GM12878 (cell line): ENCODE data around the gene MRPL54. TPM values are rescaled to one million over a fixed set of nuclear protein-coding genes. Genes with fewer than 3 reads are reported as not detected.

Experiments
- ATAC-seq: fragments of 200-7000 bp; cut with Tn5 transposase; 3 replicates; pipeline ENCODE4 v1.9.1; 2020; ENCODE audit warnings: mild to moderate bottlenecking, moderate library complexity
- BruUV-seq: library from RNA; stranded (reverse); fragments of 400-500 nt; replicated peaks from 2 replicates; lab custom pipeline; 2021; lab: Mats Ljungman, UMichigan
- CTCF ChIA-PET: fragments of 300-600 bp; sonication (Branson Sonifier 250); formaldehyde crosslinking; extraction: SDS; loops from one replicate; lab custom pipeline; 2021; ENCODE audit warnings: inconsistent platforms; lab: Yijun Ruan, JAX
- POLR2A ChIA-PET: fragments of 350-600 bp; formaldehyde crosslinking; extraction: SDS; loops from one replicate; lab custom pipeline; 2021; ENCODE audit warnings: inconsistent platforms; lab: Charles Lee
- RAD21 ChIA-PET: fragments of 300-600 bp; sonication (Branson Sonifier 250); formaldehyde crosslinking; loops from one replicate; lab custom pipeline; 2023; ENCODE audit warnings: antibody characterized with exemption; ENCODE audit not compliant: unreplicated experiment; lab: Charles Lee
- SMC1A ChIA-PET: fragments of 300-600 bp; sonication (Branson Sonifier 250); formaldehyde crosslinking; loops from one replicate; lab custom pipeline; 2023; ENCODE audit not compliant: unreplicated experiment, uncharacterized antibody; lab: Charles Lee
- DNase-seq: peaks from one replicate; pipeline ENCODE4 v3.0.0-alpha.2; 2011; ENCODE audit warnings: low read depth, low spot score
- FAIRE-seq: peaks from 3 replicates; lab custom pipeline; 2011; peaks lifted over from hg19 to GRCh38; lab: Jason Lieb, UNC
- H2AFZ ChIP-seq: 2 replicates; pipeline ENCODE4 v1.6.0; 2011; ENCODE audit warnings: low read depth, low read length, control low read depth; ENCODE audit not compliant: control insufficient read depth
- H3K27ac ChIP-seq: 2 replicates; pipeline ENCODE4 v1.5.1; 2011; ENCODE audit warnings: control low read depth; ENCODE audit not compliant: control insufficient read depth, insufficient read depth
- H3K27me3 ChIP-seq, 2 experiments: replicated peaks in 1 of 2; 2 replicates each; pipeline versions ENCODE4 v1.6.0 to v1.6.1; 2011; ENCODE audit warnings: low read length in 1 of 2; ENCODE audit not compliant: control insufficient read depth in 2 of 2, insufficient read depth in 2 of 2
- H3K36me3 ChIP-seq, 2 experiments: 2 replicates each; pipeline ENCODE4 v1.5.1; 2011; ENCODE audit warnings: low read length in 1 of 2; ENCODE audit not compliant: control insufficient read depth in 2 of 2, insufficient read depth in 2 of 2
- H3K4me1 ChIP-seq: 2 replicates; pipeline ENCODE4 v1.6.1; 2011; ENCODE audit warnings: mild to moderate bottlenecking, low read length, moderate library complexity, mixed read lengths; ENCODE audit not compliant: control insufficient read depth, insufficient read depth
- H3K4me2 ChIP-seq: 2 replicates; pipeline ENCODE4 v1.6.0; 2011; ENCODE audit warnings: control low read depth; ENCODE audit not compliant: control insufficient read depth, insufficient read depth
- H3K4me3 ChIP-seq: fragments of 200-600 bp; sonication (generic); 2 replicates; pipeline ENCODE4 v1.5.1; 2016
- H3K79me2 ChIP-seq: 2 replicates; pipeline ENCODE4 v1.6.0; 2011; ENCODE audit warnings: low read length; ENCODE audit not compliant: control insufficient read depth, insufficient read depth
- H3K9ac ChIP-seq: 2 replicates; pipeline ENCODE4 v1.8.0; 2011; ENCODE audit warnings: low read length, control low read depth, mixed read lengths; ENCODE audit not compliant: control insufficient read depth, insufficient read depth
- H3K9me3 ChIP-seq: replicated peaks from 3 replicates; pipeline ENCODE4 v1.5.1; 2011; ENCODE audit warnings: mild to moderate bottlenecking, low read length; ENCODE audit not compliant: control insufficient read depth, insufficient read depth
- H4K20me1 ChIP-seq: 2 replicates; pipeline ENCODE4 v1.6.0; 2011; ENCODE audit not compliant: control insufficient read depth, insufficient read depth
- ATF3 ChIP-seq: IDR thresholded peaks from 2 replicates; pipeline ENCODE4 v1.6.1; 2011; ENCODE audit warnings: low read depth, mild to moderate bottlenecking, low read length, moderate library complexity, borderline replicate concordance; ENCODE audit errors: extremely low read depth
- EGR1 ChIP-seq, 2 experiments: IDR thresholded peaks; 1 replicate in 1 of 2; 2 replicates in 1 of 2; pipeline ENCODE4 v1.6.1; 2011 to 2012; ENCODE audit warnings: low read depth in 2 of 2, low read length in 2 of 2, borderline replicate concordance in 1 of 2, mild to moderate bottlenecking in 1 of 2, moderate library complexity in 1 of 2
- EP300 ChIP-seq, 2 experiments: fragments of 150-350 bp in 1 of 2; IDR thresholded peaks; 2 replicates each; pipeline ENCODE4 v1.6.1; 2011 to 2012; ENCODE audit warnings: low read depth in 2 of 2, low read length in 2 of 2, borderline replicate concordance in 1 of 2, improper control_type of control experiment in 1 of 2, inconsistent platforms in 1 of 2; ENCODE audit not compliant: control insufficient read depth in 1 of 2
- GABPA ChIP-seq: IDR thresholded peaks from 2 replicates; pipeline ENCODE4 v1.6.1; 2014; ENCODE audit warnings: antibody characterized with exemption, low read depth, mild to moderate bottlenecking, inconsistent platforms
- IKZF1 ChIP-seq: fragments of 450-650 bp; conservative IDR thresholded peaks from 2 replicates; pipeline ENCODE4 v1.6.1; 2017; ENCODE audit warnings: antibody characterized with exemption, mild to moderate bottlenecking
- NR2C1 ChIP-seq: fragments of 450-650 bp; IDR thresholded peaks from 2 replicates; pipeline ENCODE4 v1.6.1; 2017; ENCODE audit warnings: antibody characterized with exemption, mild to moderate bottlenecking, moderate library complexity
- ZZZ3 ChIP-seq: IDR thresholded peaks from 2 replicates; pipeline ENCODE4 v1.6.1; 2011; ENCODE audit warnings: low read depth; ENCODE audit not compliant: control insufficient read depth, insufficient read length
- WGBS: methylation state at CpG from one replicate; pipeline ENCODE4 v1.1.6; 2016; ENCODE audit warnings: low lambda C conversion rate; ENCODE audit not compliant: insufficient replicate concordance, insufficient coverage; ENCODE audit errors: missing lambda C conversion rate; 5-methylcytosine and 5-hydroxymethylcytosine counted together
- in situ Hi-C: fragments of 300-500 bp; cut with MboI; formaldehyde crosslinking; loops from 9 replicates; pipeline ENCODE4 v1.14.3; 2018; ENCODE audit warnings: mixed read lengths
- intact Hi-C: fragments of 100-400 bp; cut with micrococcal nuclease; formaldehyde crosslinking; loops from one replicate; pipeline ENCODE4 v1.14.2; 2022; ENCODE audit not compliant: unreplicated experiment
- polyA plus RNA-seq, 11 experiments: library from polyadenylated mRNA; depleted of rRNA in 4 of 11; unstranded in 6 of 11; stranded (reverse) in 5 of 11; fragments of >200 nt; fragmentation: Nextera tagmentation in 4 of 11; fragmentation: Illumina TruSeq in 1 of 11; extraction: Ambion mirVana in 4 of 11; extraction: Trizol in 1 of 11; gene quantifications; 1 replicate in 1 of 11; 2 replicates in 10 of 11; pipeline versions ENCODE4 v1.2.1 to v1.2.3, GENCODE V29; 2011 to 2016; ENCODE audit warnings: inconsistent platforms in 2 of 11, missing spikeins in 2 of 11, low read depth in 1 of 11
- total RNA-seq, 4 experiments: library from RNA; depleted of rRNA in 3 of 4; stranded (reverse); fragments of >200 nt in 3 of 4; fragmentation: Illumina TruSeq in 1 of 4; extraction: Trizol in 1 of 4; gene quantifications; 2 replicates each; pipeline versions ENCODE4 v1.2.1 to v1.2.3, GENCODE V29; 2013 to 2021
- TF ChIP-seq, protein P1 (sequence below): fragments of 450-650 bp; conservative IDR thresholded peaks from 2 replicates; pipeline ENCODE4 v1.6.1; 2017; ENCODE audit warnings: mild to moderate bottlenecking, moderate library complexity

Gene MRPL54
- total and polyA plus RNA-seq, 10 of the 15 experiments (the other 5 are each of a cell fraction or from before 2014, with no cell fraction given), result 3.1 to 98.7 (median 75.2) TPM

- Histone ChIP-seq H3K79me2 (no peaks in the 10 kb centered on the region), H2AFZ (no peak overlapping the region), H3K4me2 (no peak overlapping the region), H3K4me1 (0 out of 2 replicates have a peak, but pooled peaks cover 4% of the 10 kb centered on the region), H3K9ac (no peak overlapping the region), H3K27ac (no peak overlapping the region), H3K9me3 (no peaks in the 10 kb centered on the region; the same call in 2 of the 3 replicates), H3K36me3 (no peaks in the 10 kb centered on the region), H4K20me1 (no peaks in the 10 kb centered on the region)
- BruUV-seq, result no TSS peak
- ATAC-seq, result no peak
- RAD21 ChIA-PET, result no interaction called here
- SMC1A ChIA-PET, result no interaction called here
- FAIRE-seq, result no peak
- POLR2A ChIA-PET, result no interaction called here
- intact Hi-C loops, result no loop called here
- no peak for TF ChIP-seq ATF3
- no peak for TF ChIP-seq ZZZ3
- TF ChIP-seq EGR1 (IDR thresholded peaks at IDR 0.05; ENCODE audit: borderline replicate concordance in 1 of 2, low read depth in 2 of 2, low read length in 2 of 2), result no peak
- no peak for TF ChIP-seq GABPA
- no peak for TF ChIP-seq NR2C1
- TF ChIP-seq, protein P1, sequence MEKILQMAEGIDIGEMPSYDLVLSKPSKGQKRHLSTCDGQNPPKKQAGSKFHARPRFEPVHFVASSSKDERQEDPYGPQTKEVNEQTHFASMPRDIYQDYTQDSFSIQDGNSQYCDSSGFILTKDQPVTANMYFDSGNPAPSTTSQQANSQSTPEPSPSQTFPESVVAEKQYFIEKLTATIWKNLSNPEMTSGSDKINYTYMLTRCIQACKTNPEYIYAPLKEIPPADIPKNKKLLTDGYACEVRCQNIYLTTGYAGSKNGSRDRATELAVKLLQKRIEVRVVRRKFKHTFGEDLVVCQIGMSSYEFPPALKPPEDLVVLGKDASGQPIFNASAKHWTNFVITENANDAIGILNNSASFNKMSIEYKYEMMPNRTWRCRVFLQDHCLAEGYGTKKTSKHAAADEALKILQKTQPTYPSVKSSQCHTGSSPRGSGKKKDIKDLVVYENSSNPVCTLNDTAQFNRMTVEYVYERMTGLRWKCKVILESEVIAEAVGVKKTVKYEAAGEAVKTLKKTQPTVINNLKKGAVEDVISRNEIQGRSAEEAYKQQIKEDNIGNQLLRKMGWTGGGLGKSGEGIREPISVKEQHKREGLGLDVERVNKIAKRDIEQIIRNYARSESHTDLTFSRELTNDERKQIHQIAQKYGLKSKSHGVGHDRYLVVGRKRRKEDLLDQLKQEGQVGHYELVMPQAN, result no peak
- TF ChIP-seq EP300 (IDR thresholded peaks at IDR 0.05; ENCODE audit: borderline replicate concordance in 1 of 2, control insufficient read depth in 1 of 2, low read depth in 2 of 2, low read length in 2 of 2), result no peak
- no peak for TF ChIP-seq IKZF1
- TF ChIP-seq, all 136 proteins: peak for 0
- in situ Hi-C loops, result no loop called here
- Histone ChIP-seq H3K4me3 (no peak overlapping the region), H3K27me3 (peaks cover 2 to 4% of the 10 kb centered on the region in 2 experiments; a peak in 3 of 4 replicates)
- 25% methylated on average over 21 of the region's 21 CpGs for WGBS
- DNase-seq, result no peak
- CTCF ChIA-PET, result no interaction called here
Measured at GRCh38 chr19:3800996-3801395, 38.5 kb downstream of the MRPL54 start.
